Adrenal gland (tissue), 5 donors: ENCODE data around the gene SEMA6A.

Experiments
- POLR2A ChIP-seq, 2 donors: fragments of 450-650 bp; IDR thresholded peaks; one replicate each; pipeline ENCODE4 v1.6.1; 2017; ENCODE audit warnings: antibody characterized with exemption in 2 of 2, mild to moderate bottlenecking in 2 of 2, moderate library complexity in 1 of 2
- TF ChIP-seq, protein P1 (sequence below), 6 experiments: fragments of 450-650 bp in 4 of 6; fragments of 200-600 bp in 2 of 6; sonication (generic) in 1 of 6; IDR thresholded peaks; 1 replicate in 5 of 6; 2 replicates in 1 of 6; pipeline versions ENCODE4 v1.5.1 to v1.8.0; 2016 to 2021; ENCODE audit warnings: antibody characterized with exemption in 6 of 6, mild to moderate bottlenecking in 2 of 6, moderate library complexity in 1 of 6
- donor health status: DM: no; HTN: no; CAD: no.

DNA sequence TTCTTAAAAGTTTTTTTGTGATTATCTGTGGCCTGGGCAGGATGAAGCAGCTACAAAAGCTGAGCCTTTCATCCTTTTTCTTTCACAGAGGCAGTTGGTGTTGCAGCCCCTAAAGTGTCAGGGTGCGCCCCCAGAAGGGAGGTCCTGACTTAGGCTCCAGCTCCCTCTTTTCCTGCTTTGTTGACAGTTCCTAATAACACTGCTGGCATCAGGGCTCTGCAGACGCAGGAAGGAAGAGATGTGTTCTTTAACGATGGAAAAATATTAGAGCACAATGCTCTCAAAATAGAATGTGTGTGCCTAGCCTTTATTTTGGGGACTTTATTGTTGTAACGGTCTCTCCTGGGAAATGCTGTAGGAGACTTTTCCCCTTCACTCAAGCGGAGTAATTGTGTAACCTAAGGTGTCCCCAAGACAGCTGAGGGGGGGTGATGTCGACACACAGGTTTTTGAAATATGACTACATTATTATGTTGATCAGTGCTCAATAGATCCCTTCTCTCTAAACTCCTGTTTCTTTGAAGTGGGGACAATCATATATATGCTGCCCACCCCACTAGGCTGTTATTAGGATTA is 135.6 kb downstream of the SEMA6A start:
- TF ChIP-seq, protein P1, sequence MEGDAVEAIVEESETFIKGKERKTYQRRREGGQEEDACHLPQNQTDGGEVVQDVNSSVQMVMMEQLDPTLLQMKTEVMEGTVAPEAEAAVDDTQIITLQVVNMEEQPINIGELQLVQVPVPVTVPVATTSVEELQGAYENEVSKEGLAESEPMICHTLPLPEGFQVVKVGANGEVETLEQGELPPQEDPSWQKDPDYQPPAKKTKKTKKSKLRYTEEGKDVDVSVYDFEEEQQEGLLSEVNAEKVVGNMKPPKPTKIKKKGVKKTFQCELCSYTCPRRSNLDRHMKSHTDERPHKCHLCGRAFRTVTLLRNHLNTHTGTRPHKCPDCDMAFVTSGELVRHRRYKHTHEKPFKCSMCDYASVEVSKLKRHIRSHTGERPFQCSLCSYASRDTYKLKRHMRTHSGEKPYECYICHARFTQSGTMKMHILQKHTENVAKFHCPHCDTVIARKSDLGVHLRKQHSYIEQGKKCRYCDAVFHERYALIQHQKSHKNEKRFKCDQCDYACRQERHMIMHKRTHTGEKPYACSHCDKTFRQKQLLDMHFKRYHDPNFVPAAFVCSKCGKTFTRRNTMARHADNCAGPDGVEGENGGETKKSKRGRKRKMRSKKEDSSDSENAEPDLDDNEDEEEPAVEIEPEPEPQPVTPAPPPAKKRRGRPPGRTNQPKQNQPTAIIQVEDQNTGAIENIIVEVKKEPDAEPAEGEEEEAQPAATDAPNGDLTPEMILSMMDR (IDR thresholded peaks at IDR 0.05): no peak
- TF ChIP-seq POLR2A (IDR thresholded peaks at IDR 0.05): no peak
